Measurements from ENCODE around the gene GHITM.
"Not testable (repeated sequence)": the region's sequence is repeated elsewhere in the genome, so short reads cannot be mapped to it uniquely, and the experiment has no call there.

The GHITM gene

GRCh38 chr10:84159076-84159685 lies 19.9 kb downstream of the GHITM start:
- TF ChIP-seq, protein P1, sequence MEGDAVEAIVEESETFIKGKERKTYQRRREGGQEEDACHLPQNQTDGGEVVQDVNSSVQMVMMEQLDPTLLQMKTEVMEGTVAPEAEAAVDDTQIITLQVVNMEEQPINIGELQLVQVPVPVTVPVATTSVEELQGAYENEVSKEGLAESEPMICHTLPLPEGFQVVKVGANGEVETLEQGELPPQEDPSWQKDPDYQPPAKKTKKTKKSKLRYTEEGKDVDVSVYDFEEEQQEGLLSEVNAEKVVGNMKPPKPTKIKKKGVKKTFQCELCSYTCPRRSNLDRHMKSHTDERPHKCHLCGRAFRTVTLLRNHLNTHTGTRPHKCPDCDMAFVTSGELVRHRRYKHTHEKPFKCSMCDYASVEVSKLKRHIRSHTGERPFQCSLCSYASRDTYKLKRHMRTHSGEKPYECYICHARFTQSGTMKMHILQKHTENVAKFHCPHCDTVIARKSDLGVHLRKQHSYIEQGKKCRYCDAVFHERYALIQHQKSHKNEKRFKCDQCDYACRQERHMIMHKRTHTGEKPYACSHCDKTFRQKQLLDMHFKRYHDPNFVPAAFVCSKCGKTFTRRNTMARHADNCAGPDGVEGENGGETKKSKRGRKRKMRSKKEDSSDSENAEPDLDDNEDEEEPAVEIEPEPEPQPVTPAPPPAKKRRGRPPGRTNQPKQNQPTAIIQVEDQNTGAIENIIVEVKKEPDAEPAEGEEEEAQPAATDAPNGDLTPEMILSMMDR (conservative IDR thresholded peaks at IDR 0.05; ENCODE audit: control insufficient read depth, insufficient read depth, low read depth, low read length): no peak
- H3K4me3 ChIP-seq (ENCODE audit: control insufficient read depth, low read depth, low read length): no peak overlapping the region
- DNase-seq (ENCODE audit: low read depth): no peak

DNA sequence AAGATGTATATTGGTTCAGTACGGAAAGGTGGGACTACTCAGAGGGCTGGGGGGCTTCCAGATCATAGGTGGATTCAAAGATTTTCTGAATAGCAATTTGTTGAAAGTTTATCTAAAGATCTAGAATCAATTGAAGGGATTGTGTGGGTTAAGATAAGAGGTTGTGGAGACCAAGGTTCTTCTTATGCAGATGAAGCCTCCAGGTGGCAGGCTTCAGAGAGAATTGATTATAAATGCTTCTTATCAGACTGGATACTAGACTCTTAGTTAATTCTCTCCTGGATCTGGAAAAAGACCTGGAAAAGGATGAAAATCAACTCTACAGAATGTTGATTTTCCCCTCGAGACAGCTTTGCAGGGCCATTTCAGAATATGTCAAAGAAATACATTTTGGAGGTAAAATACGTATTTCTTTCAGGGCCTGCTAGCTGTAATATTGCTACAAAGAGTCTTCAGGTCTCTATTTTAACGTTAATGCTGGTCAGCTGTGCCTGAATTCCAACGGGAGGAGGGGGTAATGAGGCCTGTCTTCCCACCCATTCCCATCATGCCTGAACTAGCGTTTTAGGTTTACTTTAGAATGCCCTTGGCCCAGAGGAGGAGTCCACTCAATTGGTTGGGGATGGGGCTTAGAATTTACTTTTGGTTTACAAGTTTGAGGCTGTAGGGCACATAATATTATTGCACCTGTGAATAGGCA lies 21.5 kb downstream of the GHITM start:
- DNase-seq (ENCODE audit: low read depth): no peak

DNA sequence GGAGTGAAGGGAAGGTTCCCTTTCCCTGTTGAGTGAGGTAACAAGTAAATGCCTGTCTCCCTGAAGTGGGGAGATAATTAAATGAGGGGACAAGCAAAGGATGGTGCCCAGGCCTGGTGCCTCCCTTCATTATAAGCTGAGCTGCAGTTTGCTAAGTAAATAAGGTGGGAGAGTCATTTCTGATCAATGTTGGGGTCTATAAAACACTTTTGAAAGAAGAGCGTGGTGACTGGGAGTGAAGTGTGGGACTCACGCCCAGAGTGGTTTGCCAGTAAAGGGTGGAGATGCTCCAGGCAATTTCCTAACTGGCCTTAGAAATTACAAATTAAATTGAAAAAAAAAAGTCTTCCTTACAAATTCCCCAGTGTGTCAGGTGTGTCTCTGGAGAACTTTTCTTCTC lies 24.7 kb downstream of the GHITM start:
- H3K4me3 ChIP-seq (ENCODE audit: control insufficient read depth, low read depth, low read length): no peak overlapping the region
- TF ChIP-seq, protein P1 (conservative IDR thresholded peaks at IDR 0.05; ENCODE audit: control insufficient read depth, insufficient read depth, low read depth, low read length): no peak
- no peak for DNase-seq (ENCODE audit: low read depth)

More for the DNA sequence above, 21.5 kb downstream of the GHITM start:
- TF ChIP-seq, protein P1 (conservative IDR thresholded peaks at IDR 0.05; ENCODE audit: control insufficient read depth, insufficient read depth, low read depth, low read length): no peak
- H3K4me3 ChIP-seq (ENCODE audit: control insufficient read depth, low read depth, low read length): no peak overlapping the region

GRCh38 chr10:84164442-84164841 lies 25.1 kb downstream of the GHITM start:
- TF ChIP-seq, protein P1 (conservative IDR thresholded peaks at IDR 0.05; ENCODE audit: control insufficient read depth, insufficient read depth, low read depth, low read length): no peak
- no peak for DNase-seq (ENCODE audit: low read depth)
- no peak overlapping the region for H3K4me3 ChIP-seq (ENCODE audit: control insufficient read depth, low read depth, low read length)

GRCh38 chr10:84166620-84167288 lies 27.4 kb downstream of the GHITM start:
- no peak overlapping the region for H3K4me3 ChIP-seq (ENCODE audit: control insufficient read depth, low read depth, low read length)
- no peak for DNase-seq (ENCODE audit: low read depth)
- TF ChIP-seq, protein P1 (conservative IDR thresholded peaks at IDR 0.05; ENCODE audit: control insufficient read depth, insufficient read depth, low read depth, low read length): no peak

- H3K4me3 ChIP-seq (ENCODE audit: control insufficient read depth, low read depth, low read length); DNase-seq (ENCODE audit: low read depth): not testable (repeated sequence)
These were observed 28.0 kb downstream of the GHITM start for GRCh38 chr10:84167289-84167653.

- not testable (repeated sequence) for DNase-seq (ENCODE audit: low read depth); H3K4me3 ChIP-seq (ENCODE audit: control insufficient read depth, low read depth, low read length)
These were observed 29.1 kb downstream of the GHITM start for GRCh38 chr10:84168382-84168781.

DNA sequence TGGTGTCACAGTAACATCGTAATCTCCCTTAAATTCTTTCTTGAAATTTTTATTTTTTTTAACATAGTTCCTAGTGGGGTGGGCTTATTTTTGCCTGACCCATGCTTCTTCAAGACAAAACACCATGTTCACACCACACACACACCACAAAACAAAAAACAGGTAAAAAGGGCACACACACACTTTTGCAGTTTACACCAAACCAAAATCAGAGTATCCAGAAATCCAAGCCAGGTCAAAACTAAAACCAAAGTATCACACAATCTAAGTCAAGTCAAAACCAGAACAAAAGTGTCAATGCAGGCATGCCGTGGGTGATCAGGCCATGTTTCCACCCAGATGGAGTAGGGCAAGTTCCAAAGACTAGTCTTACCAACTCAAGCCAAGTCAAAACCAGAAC lies 31.9 kb downstream of the GHITM start:
- H3K4me3 ChIP-seq (ENCODE audit: control insufficient read depth, low read depth, low read length): not testable (repeated sequence)

DNA sequence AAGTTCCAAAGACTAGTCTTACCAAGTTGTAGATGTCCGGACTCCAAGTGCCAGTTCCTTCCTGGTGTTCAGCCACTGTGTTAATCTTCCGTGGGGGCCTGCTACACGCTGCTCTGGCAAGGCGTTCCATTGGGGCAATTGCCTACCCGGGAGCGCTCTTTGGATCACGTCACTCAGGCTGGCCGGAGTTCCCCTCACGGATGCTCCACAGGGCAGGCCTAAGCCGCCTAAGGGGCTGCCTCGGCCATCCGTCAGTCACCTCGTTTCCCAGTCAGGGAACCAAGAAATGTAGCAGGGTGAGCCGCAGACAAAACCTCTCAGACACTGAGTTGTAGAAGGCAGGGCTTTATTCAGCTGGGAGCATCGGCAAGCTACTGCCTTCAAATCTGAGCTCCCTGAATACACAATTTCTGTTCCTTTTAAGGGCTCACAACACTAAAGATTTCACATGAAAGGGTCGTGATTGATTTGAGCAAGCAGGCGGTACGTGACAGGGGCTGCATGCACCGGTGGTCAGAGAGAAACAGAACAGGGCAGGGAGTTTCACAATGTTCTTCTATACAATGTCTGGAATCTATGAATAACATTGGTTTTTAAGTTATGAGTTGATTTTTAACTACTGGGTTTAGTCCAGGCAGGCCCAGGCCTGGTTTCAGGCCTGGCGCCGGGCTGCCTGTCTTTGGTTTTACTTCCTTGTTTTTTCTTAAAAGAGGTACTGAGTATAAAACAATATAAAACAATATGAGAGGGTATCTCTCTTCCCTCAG lies 32.6 kb downstream of the GHITM start:
- H3K4me3 ChIP-seq (ENCODE audit: control insufficient read depth, low read depth, low read length); DNase-seq (ENCODE audit: low read depth): not testable (repeated sequence)

More for the DNA sequence above, 31.9 kb downstream of the GHITM start:
- not testable (repeated sequence) for DNase-seq (ENCODE audit: low read depth)
